HUES48 (cell line): ENCODE results near the gene HOMER3.
"Not testable (repeated sequence)": the region's sequence is repeated elsewhere in the genome, so short reads cannot be mapped to it uniquely, and the experiment has no call there.

Source experiments
- H3K27ac ChIP-seq: one replicate; pipeline ENCODE4 v1.7.0; 2013; ENCODE audit warnings: low read depth, low read length, inconsistent platforms
- H3K27me3 ChIP-seq: 2 replicates; pipeline ENCODE4 v1.6.1; 2013; ENCODE audit warnings: mild to moderate bottlenecking, low read length; ENCODE audit not compliant: control insufficient read depth, insufficient read depth
- H3K36me3 ChIP-seq: 2 replicates; pipeline ENCODE4 v1.6.1; 2013; ENCODE audit warnings: low read length; ENCODE audit not compliant: control insufficient read depth, insufficient read depth
- H3K4me1 ChIP-seq: 2 replicates; pipeline ENCODE4 v1.6.1; 2013; ENCODE audit warnings: mild to moderate bottlenecking, low read length; ENCODE audit not compliant: control insufficient read depth, insufficient read depth
- H3K4me3 ChIP-seq: 2 replicates; pipeline ENCODE4 v1.5.1; 2013; ENCODE audit warnings: mild to moderate bottlenecking, low read depth, low read length
- H3K9ac ChIP-seq: 2 replicates; pipeline ENCODE4 v1.6.1; 2013; ENCODE audit warnings: mild to moderate bottlenecking, low read depth, low read length, moderate library complexity
- H3K9me3 ChIP-seq: 2 replicates; pipeline ENCODE4 v1.6.1; 2013; ENCODE audit warnings: low read length; ENCODE audit not compliant: control insufficient read depth, insufficient read depth

Gene HOMER3

GRCh38 chr19:18952364-18953003 is 11.5 kb upstream of the HOMER3 start:
- H3K9me3 ChIP-seq, H3K27ac ChIP-seq, H3K4me3 ChIP-seq: not testable (repeated sequence)

GRCh38 chr19:18951721-18952281 is 10.8 kb upstream of the HOMER3 start:
- no peaks in the 10 kb centered on the region for H3K36me3 ChIP-seq
- H3K4me3 ChIP-seq = no peak overlapping the region
- no peaks in the 10 kb centered on the region for H3K27me3 ChIP-seq
- no peak overlapping the region for H3K27ac ChIP-seq
- H3K4me1 ChIP-seq = no peaks in the 10 kb centered on the region
- no peaks in the 10 kb centered on the region for H3K9me3 ChIP-seq
- no peak overlapping the region for H3K9ac ChIP-seq

More at GRCh38 chr19:18952364-18953003, 11.5 kb upstream of the HOMER3 start:
- not testable (repeated sequence) for H3K9ac ChIP-seq, H3K27me3 ChIP-seq, H3K4me1 ChIP-seq, H3K36me3 ChIP-seq

- Histone ChIP-seq H3K36me3 (no peaks in the 10 kb centered on the region), H3K4me1 (no peaks in the 10 kb centered on the region), H3K9me3 (no peaks in the 10 kb centered on the region), H3K27ac (no peak overlapping the region), H3K27me3 (no peaks in the 10 kb centered on the region), H3K4me3 (no peak overlapping the region), H3K9ac (no peak overlapping the region)
Observed at GRCh38 chr19:18949858-18950257, 8.8 kb upstream of the HOMER3 start.

- H3K27ac ChIP-seq = no peak overlapping the region
- H3K9me3 ChIP-seq = no peaks in the 10 kb centered on the region
- no peaks in the 10 kb centered on the region for H3K27me3 ChIP-seq
- no peaks in the 10 kb centered on the region for H3K4me1 ChIP-seq
- H3K4me3 ChIP-seq = no peak overlapping the region
- no peak overlapping the region for H3K9ac ChIP-seq
- no peaks in the 10 kb centered on the region for H3K36me3 ChIP-seq
Observed at GRCh38 chr19:18948976-18949356, 7.9 kb upstream of the HOMER3 start.

DNA sequence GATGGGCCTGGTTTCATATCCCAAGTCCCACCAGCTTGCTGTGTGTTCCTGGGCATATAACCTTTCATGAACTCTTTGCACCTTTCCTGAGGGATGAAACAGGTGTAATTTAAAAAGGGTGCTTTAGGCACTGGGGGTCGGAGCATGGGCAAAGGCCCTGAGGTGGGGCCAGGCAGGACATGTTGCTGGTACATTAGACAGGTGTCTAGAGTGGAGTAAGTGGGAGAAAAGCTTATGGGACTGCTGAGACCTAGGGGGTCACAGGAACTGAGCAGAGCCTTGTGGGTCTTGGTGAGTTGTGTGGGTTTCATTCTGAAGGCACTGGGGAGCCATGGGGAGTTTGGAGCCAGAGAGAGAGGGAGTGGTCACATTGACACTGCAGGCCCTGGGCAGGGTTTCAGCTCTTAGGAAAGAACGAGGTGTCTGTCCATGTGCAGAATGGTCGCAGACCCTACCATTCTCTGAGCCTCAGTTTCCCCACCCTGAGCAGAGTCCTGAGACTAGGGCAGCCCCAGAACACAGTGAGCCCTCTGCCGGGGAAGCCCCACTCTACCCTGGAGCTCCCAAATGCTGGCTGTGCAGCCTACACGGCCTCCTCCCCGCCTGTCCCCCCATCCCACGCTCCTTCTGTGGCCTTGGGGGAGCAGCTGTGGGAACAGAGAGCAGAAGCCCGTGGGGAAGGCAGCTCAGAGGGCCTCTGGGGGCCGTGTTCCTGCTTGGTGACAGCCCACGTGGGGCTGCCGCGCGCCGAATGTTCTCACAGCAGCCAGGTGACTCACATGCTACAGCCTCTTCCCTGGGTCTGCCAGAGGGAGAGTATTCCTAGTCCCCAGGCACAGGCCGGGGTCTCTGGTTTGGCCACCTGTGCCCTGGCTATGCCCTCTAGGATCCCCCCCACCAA is 7.3 kb upstream of the HOMER3 start:
- Histone ChIP-seq H3K9ac (no peak overlapping the region), H3K4me1 (no peaks in the 10 kb centered on the region), H3K27ac (no peak overlapping the region), H3K36me3 (no peaks in the 10 kb centered on the region), H3K27me3 (no peaks in the 10 kb centered on the region), H3K4me3 (no peak overlapping the region), H3K9me3 (no peaks in the 10 kb centered on the region)

- no peak overlapping the region for H3K9ac ChIP-seq
- no peaks in the 10 kb centered on the region for H3K27me3 ChIP-seq
- H3K4me1 ChIP-seq = peaks cover 1% of the 10 kb centered on the region; the same call in 1 of the 2 replicates
- H3K9me3 ChIP-seq = no peaks in the 10 kb centered on the region
- H3K27ac ChIP-seq = no peak overlapping the region
- H3K36me3 ChIP-seq = no peaks in the 10 kb centered on the region
- no peak overlapping the region for H3K4me3 ChIP-seq
Observed at GRCh38 chr19:18946918-18947317, 5.9 kb upstream of the HOMER3 start.

- no peak overlapping the region for H3K9ac ChIP-seq
- H3K4me3 ChIP-seq = no peak overlapping the region
Observed at GRCh38 chr19:18946335-18946734, 5.3 kb upstream of the HOMER3 start.

GRCh38 chr19:18945297-18945696 is 4.3 kb upstream of the HOMER3 start:
- H3K9me3 ChIP-seq = no peaks in the 10 kb centered on the region
- no peaks in the 10 kb centered on the region for H3K36me3 ChIP-seq
- no peak overlapping the region for H3K27ac ChIP-seq
- peaks cover 7% of the 10 kb centered on the region; the same call in 1 of the 2 replicates for H3K4me1 ChIP-seq
- H3K9ac ChIP-seq = no peak overlapping the region
- H3K27me3 ChIP-seq = no peaks in the 10 kb centered on the region; the same call in 1 of the 2 replicates
- H3K4me3 ChIP-seq = no peak overlapping the region

More at GRCh38 chr19:18946335-18946734, 5.3 kb upstream of the HOMER3 start:
- peaks cover 7% of the 10 kb centered on the region; the same call in 1 of the 2 replicates for H3K4me1 ChIP-seq
- H3K27ac ChIP-seq = no peak overlapping the region
- H3K9me3 ChIP-seq = no peaks in the 10 kb centered on the region
- H3K27me3 ChIP-seq = no peaks in the 10 kb centered on the region
- H3K36me3 ChIP-seq = no peaks in the 10 kb centered on the region

- Histone ChIP-seq H3K27ac (no peak overlapping the region), H3K36me3 (peaks cover under 1% of the 10 kb centered on the region; the same call in 1 of the 2 replicates), H3K4me3 (no peak overlapping the region), H3K27me3 (no peaks in the 10 kb centered on the region; the same call in 1 of the 2 replicates), H3K9me3 (no peaks in the 10 kb centered on the region), H3K9ac (no peak overlapping the region), H3K4me1 (peaks cover 13% of the 10 kb centered on the region; the same call in 1 of the 2 replicates)
Observed at GRCh38 chr19:18943465-18943864, 2.4 kb upstream of the HOMER3 start.

GRCh38 chr19:18942692-18943091 is 1.7 kb upstream of the HOMER3 start:
- H3K9me3 ChIP-seq = no peaks in the 10 kb centered on the region
- H3K36me3 ChIP-seq = peaks cover 5% of the 10 kb centered on the region
- H3K9ac ChIP-seq = no peak overlapping the region
- H3K27me3 ChIP-seq = no peaks in the 10 kb centered on the region; the same call in 1 of the 2 replicates
- peaks cover 13% of the 10 kb centered on the region; the same call in 1 of the 2 replicates for H3K4me1 ChIP-seq
- H3K4me3 ChIP-seq = no peak overlapping the region
- H3K27ac ChIP-seq = no peak overlapping the region
